IMR-90 (cell line): Measurements from ENCODE around the gene HPCAL4. TPM values are rescaled to one million over a fixed set of nuclear protein-coding genes. Genes with fewer than 3 reads are reported as not detected.

Experiments
- ATAC-seq: fragments of 200-7000 bp; cut with Tn5 transposase; 2 replicates; pipeline ENCODE4 v1.9.1; 2020; ENCODE audit warnings: low read depth, mild to moderate bottlenecking, moderate library complexity
- BruUV-seq: library from RNA; stranded (reverse); fragments of 400-500 nt; replicated peaks from 2 replicates; lab custom pipeline; 2021; lab: Mats Ljungman, UMichigan
- CTCF ChIA-PET: fragments of 300-600 bp; formaldehyde crosslinking; extraction: SDS; loops from one replicate; lab custom pipeline; 2021; ENCODE audit warnings: antibody characterized with exemption; lab: Yijun Ruan, JAX
- POLR2A ChIA-PET: fragments of 300-600 bp; sonication (Branson Sonifier 250); formaldehyde crosslinking; loops from one replicate; lab custom pipeline; 2022; ENCODE audit warnings: antibody characterized with exemption; ENCODE audit not compliant: unreplicated experiment; lab: Charles Lee
- DNase-seq: peaks from one replicate; pipeline ENCODE4 v3.0.0; 2013
- H2AFZ ChIP-seq: replicated peaks from 2 replicates; pipeline ENCODE3; 2013; ENCODE audit warnings: low read length, mild to moderate bottlenecking; ENCODE audit not compliant: poor library complexity
- H2AK5ac ChIP-seq: 2 replicates; pipeline ENCODE4 v1.6.1; 2013; ENCODE audit warnings: low read depth, low read length, inconsistent platforms
- H2AK9ac ChIP-seq: replicated peaks from 2 replicates; pipeline ENCODE3; 2013; ENCODE audit warnings: mild to moderate bottlenecking, low read depth, low read length, moderate library complexity; ENCODE audit not compliant: poor library complexity
- H2BK120ac ChIP-seq: 2 replicates; pipeline ENCODE4 v1.6.1; 2013; ENCODE audit warnings: low read depth, low read length, inconsistent platforms
- H2BK15ac ChIP-seq: 3 replicates; pipeline ENCODE4 v1.6.1; 2013; ENCODE audit warnings: low read depth, low read length, inconsistent platforms
- H2BK20ac ChIP-seq: 2 replicates; pipeline ENCODE4 v1.6.1; 2013; ENCODE audit warnings: low read depth, mild to moderate bottlenecking, inconsistent platforms, low read length, moderate library complexity
- H2BK5ac ChIP-seq: 2 replicates; pipeline ENCODE4 v1.6.1; 2013; ENCODE audit warnings: mild to moderate bottlenecking, low read depth, low read length, inconsistent platforms; ENCODE audit not compliant: poor library complexity, severe bottlenecking
- H3K14ac ChIP-seq: replicated peaks from 2 replicates; pipeline ENCODE4 v1.6.1; 2013; ENCODE audit warnings: low read depth, low read length, inconsistent platforms
- H3K18ac ChIP-seq: 2 replicates; pipeline ENCODE4 v1.6.1; 2013; ENCODE audit warnings: low read depth, low read length, control low read depth
- H3K23ac ChIP-seq: 2 replicates; pipeline ENCODE4 v1.6.1; 2013; ENCODE audit warnings: low read depth, low read length, inconsistent platforms
- H3K27ac ChIP-seq: 2 replicates; pipeline ENCODE4 v1.5.1; 2013; ENCODE audit warnings: mild to moderate bottlenecking, control low read depth, low read length; ENCODE audit not compliant: insufficient read depth
- H3K27me3 ChIP-seq: 2 replicates; pipeline ENCODE4 v1.6.1; 2013; ENCODE audit warnings: low read length; ENCODE audit not compliant: control insufficient read depth, insufficient read depth
- H3K36me3 ChIP-seq: 2 replicates; pipeline ENCODE4 v1.6.1; 2013; ENCODE audit warnings: low read length, mixed read lengths; ENCODE audit not compliant: control insufficient read depth, insufficient read depth
- H3K4ac ChIP-seq: 2 replicates; pipeline ENCODE4 v1.6.1; 2013; ENCODE audit warnings: low read depth, low read length, inconsistent platforms
- H3K4me1 ChIP-seq: 2 replicates; pipeline ENCODE4 v1.6.1; 2013; ENCODE audit warnings: low read length, mixed read lengths; ENCODE audit not compliant: control insufficient read depth, insufficient read depth
- H3K4me2 ChIP-seq: 2 replicates; pipeline ENCODE4 v1.6.1; 2013; ENCODE audit warnings: low read depth, mild to moderate bottlenecking, control low read depth, low read length, moderate library complexity
- H3K4me3 ChIP-seq: 2 replicates; pipeline ENCODE4 v1.5.1; 2013; ENCODE audit warnings: low read depth, mild to moderate bottlenecking, control low read depth, low read length, moderate library complexity; ENCODE audit not compliant: insufficient read depth
- H3K56ac ChIP-seq: 2 replicates; pipeline ENCODE4 v1.6.1; 2013; ENCODE audit warnings: low read length, inconsistent platforms; ENCODE audit not compliant: insufficient read depth; ENCODE audit errors: extremely low read depth
- H3K79me1 ChIP-seq, 2 experiments: 2 replicates each; pipeline ENCODE4 v1.6.1; 2013; ENCODE audit warnings: low read length in 2 of 2, inconsistent platforms in 1 of 2, low read depth in 1 of 2
- H3K9ac ChIP-seq: 2 replicates; pipeline ENCODE4 v1.6.1; 2013; ENCODE audit warnings: low read depth, low read length, control low read depth
- H3K9me1 ChIP-seq: 2 replicates; pipeline ENCODE4 v1.6.1; 2013; ENCODE audit warnings: low read length, inconsistent platforms; ENCODE audit not compliant: insufficient read depth
- H3K9me3 ChIP-seq: 2 replicates; pipeline ENCODE4 v1.6.1; 2013; ENCODE audit warnings: low read length; ENCODE audit not compliant: control insufficient read depth, insufficient read depth
- H4K20me1 ChIP-seq: 2 replicates; pipeline ENCODE4 v1.6.1; 2013; ENCODE audit warnings: low read length, inconsistent platforms; ENCODE audit not compliant: insufficient read depth
- H4K5ac ChIP-seq: 2 replicates; pipeline ENCODE4 v1.6.1; 2013; ENCODE audit warnings: mild to moderate bottlenecking, low read depth, low read length, control low read depth
- H4K8ac ChIP-seq, 2 experiments: 2 replicates each; pipeline ENCODE4 v1.6.1; 2013; ENCODE audit warnings: low read depth in 2 of 2, low read length in 2 of 2, control low read depth in 1 of 2, inconsistent platforms in 1 of 2
- H4K91ac ChIP-seq: 2 replicates; pipeline ENCODE4 v1.6.1; 2013; ENCODE audit warnings: low read depth, low read length, inconsistent platforms; ENCODE audit not compliant: insufficient read depth
- BHLHE40 ChIP-seq: fragments of 150-350 bp; IDR thresholded peaks from 2 replicates; pipeline ENCODE4 v1.6.1; 2016; ENCODE audit warnings: mild to moderate bottlenecking, low read depth, low read length
- CEBPB ChIP-seq: IDR thresholded peaks from 2 replicates; pipeline ENCODE4 v1.6.1; 2012; ENCODE audit warnings: low read depth, low read length, improper control_type of control experiment
- CTCF ChIP-seq: conservative IDR thresholded peaks from 2 replicates; pipeline ENCODE4 v1.5.1; 2012; ENCODE audit warnings: mild to moderate bottlenecking, low read depth, low read length, improper control_type of control experiment
- FOS ChIP-seq: fragments of 150-350 bp; IDR thresholded peaks from 2 replicates; pipeline ENCODE4 v1.6.1; 2016; ENCODE audit warnings: low read depth, low read length
- MAZ ChIP-seq: IDR thresholded peaks from 2 replicates; pipeline ENCODE4 v1.6.1; 2012; ENCODE audit warnings: low read depth, mild to moderate bottlenecking, low read length, improper control_type of control experiment, moderate library complexity, borderline replicate concordance
- MXI1 ChIP-seq: IDR thresholded peaks from 2 replicates; pipeline ENCODE4 v1.6.1; 2012; ENCODE audit warnings: low read depth, mild to moderate bottlenecking, low read length, moderate library complexity, borderline replicate concordance
- NFE2L2 ChIP-seq: fragments of 150-350 bp; IDR thresholded peaks from 2 replicates; pipeline ENCODE4 v1.6.1; 2016; ENCODE audit warnings: low read depth, mild to moderate bottlenecking, low read length
- POLR2A ChIP-seq: IDR thresholded peaks from 2 replicates; pipeline ENCODE4 v1.6.1; 2012; ENCODE audit warnings: mild to moderate bottlenecking, low read depth, low read length
- RAD21 ChIP-seq: IDR thresholded peaks from 2 replicates; pipeline ENCODE4 v1.6.1; 2012; ENCODE audit warnings: low read length, improper control_type of control experiment
- RCOR1 ChIP-seq: IDR thresholded peaks from 2 replicates; pipeline ENCODE4 v1.6.1; 2012; ENCODE audit warnings: mild to moderate bottlenecking, low read length, improper control_type of control experiment; ENCODE audit not compliant: insufficient replicate concordance
- RFX5 ChIP-seq: IDR thresholded peaks from 2 replicates; pipeline ENCODE4 v1.8.0; 2012; ENCODE audit warnings: low read depth, mild to moderate bottlenecking, low read length, moderate library complexity
- SMC3 ChIP-seq: fragments of 150-350 bp; IDR thresholded peaks from 2 replicates; pipeline ENCODE4 v1.6.1; 2016; ENCODE audit warnings: low read depth, mild to moderate bottlenecking, antibody characterized with exemption, low read length, moderate library complexity
- WGBS, 2 experiments: methylation state at CpG; one replicate each; pipeline versions ENCODE4 v1.1.5 to v1.1.7; 2013; ENCODE audit warnings: missing lambda C conversion rate in 2 of 2; ENCODE audit not compliant: insufficient read length in 1 of 2; ENCODE audit errors: extremely low coverage in 2 of 2; 5-methylcytosine and 5-hydroxymethylcytosine counted together
- dilution Hi-C: fragments of 300-500 bp; cut with HindIII; formaldehyde crosslinking; loops from one replicate; pipeline ENCODE4 v1.14.3; 2018; ENCODE audit warnings: low sequenced_read_pairs; ENCODE audit not compliant: unreplicated experiment
- in situ Hi-C: fragments of 300-500 bp; cut with MboI; formaldehyde crosslinking; loops from 3 replicates; pipeline ENCODE4 v1.14.3; 2019; ENCODE audit warnings: low sequenced_read_pairs, inconsistent platforms, mixed read lengths
- intact Hi-C: fragments of 100-400 bp; cut with micrococcal nuclease; formaldehyde crosslinking; loops from 2 replicates; pipeline ENCODE4 v1.10.0; 2022
- polyA plus RNA-seq, 3 experiments: library from polyadenylated mRNA; depleted of rRNA; stranded (reverse); fragments of >200 nt; gene quantifications; 2 replicates each; pipeline ENCODE4 v1.2.3, GENCODE V29; 2012; ENCODE audit warnings: low replicate concordance in 1 of 3
- total RNA-seq: library from RNA; depleted of rRNA; stranded (reverse); fragments of >200 nt; gene quantifications from 2 replicates; pipeline ENCODE4 v1.2.3, GENCODE V29; 2012

The HPCAL4 gene
- total and polyA plus RNA-seq, 2 of the 4 experiments (the other 2 are of a cell fraction): 0.02 TPM; not detected in 1

GRCh38 chr1:39698568-39698967, 7.3 kb upstream of the HPCAL4 start:
- TF ChIP-seq CTCF: no peak
- TF ChIP-seq MAZ: no peak
- no peak for TF ChIP-seq MXI1
- no peak for TF ChIP-seq CEBPB
- TF ChIP-seq RAD21: no peak
- no peak for TF ChIP-seq POLR2A
- TF ChIP-seq SMC3: no peak
- TF ChIP-seq NFE2L2: no peak
- TF ChIP-seq BHLHE40: no peak
- no peak for TF ChIP-seq FOS
- no peak for TF ChIP-seq RCOR1
- TF ChIP-seq RFX5: no peak
- Histone ChIP-seq H3K9ac (no peak overlapping the region), H2BK120ac (no peak overlapping the region), H3K27ac (no peak overlapping the region), H3K4me3 (no peak overlapping the region), H3K27me3 (peaks cover 80% of the 10 kb centered on the region), H4K8ac (no peak overlapping the region), H3K4ac (no peak overlapping the region), H2AK9ac (no peak overlapping the region), H3K23ac (no peak overlapping the region), H2AK5ac (no peak overlapping the region), H3K4me2 (no peak overlapping the region), H4K91ac (no peak overlapping the region), H3K4me1 (peaks cover 2% of the 10 kb centered on the region; the same call in 1 of the 2 replicates), H3K9me3 (peaks cover 4% of the 10 kb centered on the region), H2AFZ (no peak overlapping the region), H3K36me3 (no peaks in the 10 kb centered on the region), H3K18ac (no peak overlapping the region), H3K79me1 (no peaks in the 10 kb centered on the region), H2BK20ac (no peak overlapping the region), H4K5ac (no peak overlapping the region), H3K14ac (no peak overlapping the region), H3K56ac (no peak overlapping the region), H2BK5ac (no peak overlapping the region), H2BK15ac (no peak overlapping the region), H3K9me1 (no peaks in the 10 kb centered on the region), H4K20me1 (no peaks in the 10 kb centered on the region)
- in situ Hi-C loops (no loop called here), intact Hi-C loops (no loop called here), dilution Hi-C loops (no loop called here)
- no CpG with 5 or more reads among the region's 4 CpGs for WGBS, 2 experiments
- ATAC-seq: no peak
- CTCF ChIA-PET: no interaction called here
- DNase-seq: no peak
- BruUV-seq: no TSS peak
- POLR2A ChIA-PET: no interaction called here
